Peyer's patch (tissue), 4 donors: ENCODE measurements around the gene ATP13A4.

Experiments used
- CTCF ChIP-seq, 6 experiments: fragments of 450-650 bp in 4 of 6; fragments of 200-600 bp in 2 of 6; sonication (generic) in 1 of 6; IDR thresholded peaks; one replicate each; pipeline ENCODE4 v1.5.1; 2017 to 2019; ENCODE audit warnings: antibody characterized with exemption in 6 of 6, mild to moderate bottlenecking in 3 of 6, moderate library complexity in 1 of 6
- POLR2A ChIP-seq, 2 donors: fragments of 450-650 bp; IDR thresholded peaks; one replicate each; pipeline ENCODE4 v1.5.1; 2017; ENCODE audit warnings: antibody characterized with exemption in 2 of 2, mild to moderate bottlenecking in 2 of 2, moderate library complexity in 2 of 2

- TF ChIP-seq CTCF (IDR thresholded peaks at IDR 0.05) = no peak
- no peak for TF ChIP-seq POLR2A (IDR thresholded peaks at IDR 0.05)
Observed at GRCh38 chr3:193560091-193560490, 5.4 kb upstream of the ATP13A4 start.
